ENCODE measurements around the gene FAM234B.
A peak's percentile ranks its signal among the peaks of the same experiment; 100 is the strongest.

The FAM234B gene, protein sequence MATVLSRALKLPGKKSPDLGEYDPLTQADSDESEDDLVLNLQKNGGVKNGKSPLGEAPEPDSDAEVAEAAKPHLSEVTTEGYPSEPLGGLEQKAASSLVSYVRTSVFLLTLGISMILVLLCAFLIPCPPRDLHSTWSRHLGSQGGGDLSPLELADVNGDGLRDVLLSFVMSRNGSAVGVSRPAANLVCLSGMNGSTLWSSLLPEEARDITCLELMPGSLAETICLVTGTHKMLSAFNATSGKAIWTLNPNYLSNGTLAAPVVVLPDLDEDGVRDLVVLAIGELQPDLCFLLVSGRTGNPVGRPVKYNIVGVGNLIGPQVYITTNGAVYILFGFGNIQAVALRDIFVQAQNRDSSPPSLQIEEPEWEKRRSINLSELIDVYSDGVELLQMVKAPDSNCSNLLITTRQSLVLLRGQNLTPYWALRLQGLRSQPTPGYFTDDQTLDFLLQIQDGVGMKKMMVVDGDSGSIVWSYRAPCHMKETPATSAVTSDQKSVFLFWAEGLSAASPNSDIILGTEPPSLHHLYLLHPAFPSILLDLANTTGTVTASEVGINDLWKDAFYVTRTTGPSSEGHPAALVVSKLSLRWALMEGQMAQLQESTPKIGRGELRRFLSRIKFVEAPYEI

GRCh38 chr12:13044002-13044905, at the start of gene FAM234B:
Gene FAM234B (plus strand): TSS chr12:13044381. CDS start chr12:13044404, 23 bp downstream.
- peak; percentile 38 for DNase-seq

DNA sequence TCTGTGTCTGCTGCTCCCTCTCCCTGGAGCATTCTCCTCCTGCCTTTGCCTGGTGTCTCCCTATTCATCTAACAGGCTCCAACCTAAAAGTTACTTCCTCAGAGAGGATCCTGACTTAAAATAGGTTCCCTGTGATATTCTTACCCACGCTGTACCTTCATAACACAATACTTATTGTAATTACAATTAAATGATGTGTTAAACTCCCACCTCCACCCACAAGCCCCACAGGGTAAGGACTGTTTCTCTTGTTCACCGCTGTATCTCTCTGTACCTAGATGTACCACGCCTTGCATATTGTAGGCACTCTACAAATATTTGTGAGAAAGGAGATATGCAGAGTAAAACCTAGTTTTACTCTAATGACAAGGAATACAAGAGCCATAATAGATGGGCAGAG, 49.1 kb upstream of the FAM234B start:
- no peak for DNase-seq

DNA sequence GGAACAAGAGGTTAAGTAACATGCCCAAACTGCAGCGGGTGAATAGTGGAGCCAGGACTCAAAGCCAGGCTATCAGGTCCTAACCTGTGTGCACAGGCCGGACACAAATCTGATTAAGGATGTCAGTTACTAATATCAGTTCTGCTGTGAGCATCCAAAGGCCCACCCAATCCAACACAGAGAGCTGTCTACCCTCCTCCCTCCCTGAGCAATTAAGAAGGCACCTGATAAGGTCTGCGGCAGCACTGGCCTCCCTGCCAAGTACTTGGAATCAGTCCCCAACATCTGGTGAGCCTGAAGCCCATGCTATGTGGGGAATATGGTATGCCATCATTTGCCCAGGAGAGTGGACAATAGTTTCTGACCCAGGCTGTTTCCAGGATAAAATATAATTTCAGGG, 48.0 kb upstream of the FAM234B start:
- DNase-seq, result no peak

GRCh38 chr12:12997156-12997555, 47.0 kb upstream of the FAM234B start:
- no peak for DNase-seq

GRCh38 chr12:12997734-12998133, 46.4 kb upstream of the FAM234B start:
- no peak for DNase-seq

- no peak for DNase-seq
Observed at GRCh38 chr12:12998248-12998647, 45.9 kb upstream of the FAM234B start.

GRCh38 chr12:12999271-12999958, 44.8 kb upstream of the FAM234B start:
- peak; percentile 34 for DNase-seq

DNA sequence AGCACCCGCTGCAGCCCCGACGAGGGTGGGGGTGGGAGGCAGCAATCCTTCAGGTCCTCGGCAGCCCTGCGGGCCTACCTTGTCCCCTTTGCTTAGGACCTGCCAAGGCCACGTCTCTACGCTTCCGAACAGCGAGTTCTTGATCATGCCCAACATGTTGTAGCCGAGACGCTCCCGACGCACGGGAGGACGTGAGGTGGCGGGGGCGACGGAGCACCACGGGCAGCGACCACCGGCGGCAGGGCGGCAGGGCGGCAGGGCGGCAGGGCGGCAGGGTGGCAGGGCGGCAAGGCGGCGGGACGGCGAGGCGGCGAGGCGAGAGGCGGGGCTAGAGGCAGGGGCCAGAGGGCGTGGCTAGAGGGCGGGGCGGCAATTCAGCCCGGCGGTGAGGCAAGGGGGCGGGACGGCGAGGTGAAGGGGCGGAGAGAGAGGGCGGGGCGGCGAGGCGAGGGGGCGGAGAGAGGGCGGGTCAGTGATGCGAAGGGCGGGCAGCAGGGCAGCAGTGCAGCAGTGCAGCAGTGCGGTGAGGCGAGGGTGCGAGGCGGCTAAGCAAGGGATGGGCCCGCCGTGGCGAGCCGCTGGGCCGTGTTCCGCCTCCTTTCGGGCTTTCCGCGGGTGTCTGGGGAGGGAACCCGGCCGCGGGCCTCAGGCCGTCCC, 44.1 kb upstream of the FAM234B start, which contains the start of gene HEBP1:
HEBP1 (minus strand) TSS at position 307 of the 657 bp plus-strand sequence; CDS start at position 156, 151 bp downstream.
- peak; percentile 88 for DNase-seq

GRCh38 chr12:13000616-13000924, 43.6 kb upstream of the FAM234B start:
- no peak for DNase-seq

- peak; percentile 56 for DNase-seq
Observed at GRCh38 chr12:13000925-13001774, 43.0 kb upstream of the FAM234B start.

DNA sequence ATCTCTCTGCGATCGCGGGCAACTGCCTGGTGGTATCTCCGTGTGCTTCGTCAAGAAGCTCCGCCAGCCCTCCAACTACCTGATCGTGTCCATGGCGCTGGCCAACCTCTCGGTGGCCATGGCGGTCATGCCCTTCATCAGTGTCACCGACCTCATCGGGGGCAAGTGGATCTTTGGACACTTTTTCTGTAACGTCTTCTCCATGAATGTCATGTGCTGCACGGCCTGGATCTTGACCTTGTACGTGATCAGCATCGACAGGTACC, 42.5 kb upstream of the FAM234B start:
- DNase-seq, result no peak

GRCh38 chr12:13002301-13003097, 41.7 kb upstream of the FAM234B start:
- DNase-seq, result no peak

GRCh38 chr12:13004361-13004760, 39.8 kb upstream of the FAM234B start:
- no peak for DNase-seq

- DNase-seq, result no peak
Observed at GRCh38 chr12:13004986-13005385, 39.2 kb upstream of the FAM234B start.

- DNase-seq, result no peak
Observed at GRCh38 chr12:13005649-13006048, 38.5 kb upstream of the FAM234B start.

GRCh38 chr12:13007496-13008233, 36.5 kb upstream of the FAM234B start:
- DNase-seq, result no peak

- DNase-seq, result no peak
Observed at GRCh38 chr12:13008741-13009380, 35.3 kb upstream of the FAM234B start.

GRCh38 chr12:13011098-13011497, 33.1 kb upstream of the FAM234B start:
- no peak for DNase-seq

- DNase-seq, result no peak
Observed at GRCh38 chr12:13022851-13023271, 21.3 kb upstream of the FAM234B start.

All from NCI-H510A treated with DMSO at 0.1 percent for 48 hours (cell line).